GM12878 (cell line): ENCODE measurements around the gene SLC25A13. TPM values are rescaled to one million over a fixed set of nuclear protein-coding genes. Genes with fewer than 3 reads are reported as not detected.

Experiments
- ATAC-seq: fragments of 200-7000 bp; cut with Tn5 transposase; 3 replicates; pipeline ENCODE4 v1.9.1; 2020; ENCODE audit warnings: mild to moderate bottlenecking, moderate library complexity
- BruUV-seq: library from RNA; stranded (reverse); fragments of 400-500 nt; replicated peaks from 2 replicates; lab custom pipeline; 2021; lab: Mats Ljungman, UMichigan
- CTCF ChIA-PET: fragments of 300-600 bp; sonication (Branson Sonifier 250); formaldehyde crosslinking; extraction: SDS; loops from one replicate; lab custom pipeline; 2021; ENCODE audit warnings: inconsistent platforms; lab: Yijun Ruan, JAX
- POLR2A ChIA-PET: fragments of 350-600 bp; formaldehyde crosslinking; extraction: SDS; loops from one replicate; lab custom pipeline; 2021; ENCODE audit warnings: inconsistent platforms; lab: Charles Lee
- RAD21 ChIA-PET: fragments of 300-600 bp; sonication (Branson Sonifier 250); formaldehyde crosslinking; loops from one replicate; lab custom pipeline; 2023; ENCODE audit warnings: antibody characterized with exemption; ENCODE audit not compliant: unreplicated experiment; lab: Charles Lee
- SMC1A ChIA-PET: fragments of 300-600 bp; sonication (Branson Sonifier 250); formaldehyde crosslinking; loops from one replicate; lab custom pipeline; 2023; ENCODE audit not compliant: unreplicated experiment, uncharacterized antibody; lab: Charles Lee
- DNase-seq: peaks from one replicate; pipeline ENCODE4 v3.0.0-alpha.2; 2011; ENCODE audit warnings: low read depth, low spot score
- FAIRE-seq: peaks from 3 replicates; lab custom pipeline; 2011; peaks lifted over from hg19 to GRCh38; lab: Jason Lieb, UNC
- H2AFZ ChIP-seq: 2 replicates; pipeline ENCODE4 v1.6.0; 2011; ENCODE audit warnings: low read depth, low read length, control low read depth; ENCODE audit not compliant: control insufficient read depth
- H3K27ac ChIP-seq: 2 replicates; pipeline ENCODE4 v1.5.1; 2011; ENCODE audit warnings: control low read depth; ENCODE audit not compliant: control insufficient read depth, insufficient read depth
- H3K27me3 ChIP-seq, 2 experiments: replicated peaks in 1 of 2; 2 replicates each; pipeline versions ENCODE4 v1.6.0 to v1.6.1; 2011; ENCODE audit warnings: low read length in 1 of 2; ENCODE audit not compliant: control insufficient read depth in 2 of 2, insufficient read depth in 2 of 2
- H3K36me3 ChIP-seq, 2 experiments: 2 replicates each; pipeline ENCODE4 v1.5.1; 2011; ENCODE audit warnings: low read length in 1 of 2; ENCODE audit not compliant: control insufficient read depth in 2 of 2, insufficient read depth in 2 of 2
- H3K4me1 ChIP-seq: 2 replicates; pipeline ENCODE4 v1.6.1; 2011; ENCODE audit warnings: mild to moderate bottlenecking, low read length, moderate library complexity, mixed read lengths; ENCODE audit not compliant: control insufficient read depth, insufficient read depth
- H3K4me2 ChIP-seq: 2 replicates; pipeline ENCODE4 v1.6.0; 2011; ENCODE audit warnings: control low read depth; ENCODE audit not compliant: control insufficient read depth, insufficient read depth
- H3K4me3 ChIP-seq: fragments of 200-600 bp; sonication (generic); 2 replicates; pipeline ENCODE4 v1.5.1; 2016
- H3K79me2 ChIP-seq: 2 replicates; pipeline ENCODE4 v1.6.0; 2011; ENCODE audit warnings: low read length; ENCODE audit not compliant: control insufficient read depth, insufficient read depth
- H3K9ac ChIP-seq: 2 replicates; pipeline ENCODE4 v1.8.0; 2011; ENCODE audit warnings: low read length, control low read depth, mixed read lengths; ENCODE audit not compliant: control insufficient read depth, insufficient read depth
- H3K9me3 ChIP-seq: replicated peaks from 3 replicates; pipeline ENCODE4 v1.5.1; 2011; ENCODE audit warnings: mild to moderate bottlenecking, low read length; ENCODE audit not compliant: control insufficient read depth, insufficient read depth
- H4K20me1 ChIP-seq: 2 replicates; pipeline ENCODE4 v1.6.0; 2011; ENCODE audit not compliant: control insufficient read depth, insufficient read depth
- ASH2L ChIP-seq: fragments of 300-600, 200-600 bp; sonication (generic); IDR thresholded peaks from 2 replicates; pipeline ENCODE4 v1.6.1; 2017; ENCODE audit warnings: low read depth, mild to moderate bottlenecking, borderline replicate concordance
- BMI1 ChIP-seq: fragments of 450-650 bp; IDR thresholded peaks from 2 replicates; pipeline ENCODE4 v1.6.1; 2016; ENCODE audit warnings: mild to moderate bottlenecking, moderate library complexity, borderline replicate concordance
- ELK1 ChIP-seq: IDR thresholded peaks from 2 replicates; pipeline ENCODE4 v1.6.1; 2012; ENCODE audit warnings: low read depth, low read length, improper control_type of control experiment
- EP300 ChIP-seq, 2 experiments: fragments of 150-350 bp in 1 of 2; IDR thresholded peaks; 2 replicates each; pipeline ENCODE4 v1.6.1; 2011 to 2012; ENCODE audit warnings: low read depth in 2 of 2, low read length in 2 of 2, borderline replicate concordance in 1 of 2, improper control_type of control experiment in 1 of 2, inconsistent platforms in 1 of 2; ENCODE audit not compliant: control insufficient read depth in 1 of 2
- IKZF1 ChIP-seq: fragments of 450-650 bp; conservative IDR thresholded peaks from 2 replicates; pipeline ENCODE4 v1.6.1; 2017; ENCODE audit warnings: antibody characterized with exemption, mild to moderate bottlenecking
- IKZF2 ChIP-seq, 2 experiments: fragments of 450-650 bp; IDR thresholded peaks; 2 replicates each; pipeline ENCODE4 v1.6.1; 2017; ENCODE audit warnings: mild to moderate bottlenecking in 2 of 2, moderate library complexity in 2 of 2
- NFYA ChIP-seq: IDR thresholded peaks from 2 replicates; pipeline ENCODE4 v1.6.1; 2011; ENCODE audit warnings: low read depth, mild to moderate bottlenecking, low read length, improper control_type of control experiment, borderline replicate concordance
- SMAD1 ChIP-seq: fragments of 450-650 bp; IDR thresholded peaks from 2 replicates; pipeline ENCODE4 v1.6.1; 2018; ENCODE audit warnings: mild to moderate bottlenecking, low read depth; ENCODE audit not compliant: partially characterized antibody
- SUPT20H ChIP-seq: IDR thresholded peaks from 2 replicates; pipeline ENCODE4 v1.6.1; 2011; ENCODE audit warnings: low read depth, mild to moderate bottlenecking, low read length, moderate library complexity, borderline replicate concordance; ENCODE audit not compliant: control insufficient read depth
- ZSCAN29 ChIP-seq: fragments of 450-650 bp; IDR thresholded peaks from 2 replicates; pipeline ENCODE4 v1.6.1; 2017; ENCODE audit warnings: mild to moderate bottlenecking, moderate library complexity
- WGBS: methylation state at CpG from one replicate; pipeline ENCODE4 v1.1.6; 2016; ENCODE audit warnings: low lambda C conversion rate; ENCODE audit not compliant: insufficient replicate concordance, insufficient coverage; ENCODE audit errors: missing lambda C conversion rate; 5-methylcytosine and 5-hydroxymethylcytosine counted together
- in situ Hi-C: fragments of 300-500 bp; cut with MboI; formaldehyde crosslinking; loops from 9 replicates; pipeline ENCODE4 v1.14.3; 2018; ENCODE audit warnings: mixed read lengths
- intact Hi-C: fragments of 100-400 bp; cut with micrococcal nuclease; formaldehyde crosslinking; loops from one replicate; pipeline ENCODE4 v1.14.2; 2022; ENCODE audit not compliant: unreplicated experiment
- polyA plus RNA-seq, 11 experiments: library from polyadenylated mRNA; depleted of rRNA in 4 of 11; unstranded in 6 of 11; stranded (reverse) in 5 of 11; fragments of >200 nt; fragmentation: Nextera tagmentation in 4 of 11; fragmentation: Illumina TruSeq in 1 of 11; extraction: Ambion mirVana in 4 of 11; extraction: Trizol in 1 of 11; gene quantifications; 1 replicate in 1 of 11; 2 replicates in 10 of 11; pipeline versions ENCODE4 v1.2.1 to v1.2.3, GENCODE V29; 2011 to 2016; ENCODE audit warnings: inconsistent platforms in 2 of 11, missing spikeins in 2 of 11, low read depth in 1 of 11
- total RNA-seq, 4 experiments: library from RNA; depleted of rRNA in 3 of 4; stranded (reverse); fragments of >200 nt in 3 of 4; fragmentation: Illumina TruSeq in 1 of 4; extraction: Trizol in 1 of 4; gene quantifications; 2 replicates each; pipeline versions ENCODE4 v1.2.1 to v1.2.3, GENCODE V29; 2013 to 2021
- TF ChIP-seq, protein P1 (sequence below): fragments of 150-350 bp; IDR thresholded peaks from 2 replicates; pipeline ENCODE4 v1.6.1; 2016; ENCODE audit warnings: low read depth, low read length

SLC25A13 gene
- total and polyA plus RNA-seq, 10 of the 15 experiments (the other 5 are each of a cell fraction or from before 2014, with no cell fraction given) = 7.0 to 24.7 (median 18.6) TPM

- TF ChIP-seq ASH2L (no peak), EP300 (IDR thresholded peaks at IDR 0.05; ENCODE audit: borderline replicate concordance in 1 of 2, control insufficient read depth in 1 of 2, low read depth in 2 of 2, low read length in 2 of 2) (no peak), BMI1 (no peak)
These were observed 121.2 kb downstream of the SLC25A13 start (continued) for GRCh38 chr7:96200740-96201139.

GRCh38 chr7:96199421-96199820, 122.5 kb downstream of the SLC25A13 start:
- SMC1A ChIA-PET = no interaction called here
- Histone ChIP-seq H3K79me2 (no peaks in the 10 kb centered on the region), H3K4me2 (no peak overlapping the region), H4K20me1 (no peaks in the 10 kb centered on the region), H2AFZ (no peak overlapping the region), H3K4me1 (no peaks in the 10 kb centered on the region), H3K4me3 (no peak overlapping the region), H3K27me3 (no peaks in the 10 kb centered on the region), H3K36me3 (peaks cover 0 to 2% of the 10 kb centered on the region in 2 experiments; a peak in 1 of 4 replicates), H3K9ac (no peak overlapping the region), H3K9me3 (no peaks in the 10 kb centered on the region), H3K27ac (no peak overlapping the region)
- in situ Hi-C loops = no loop called here
- RAD21 ChIA-PET = no interaction called here
- BruUV-seq = no TSS peak
- DNase-seq (no peak), ATAC-seq (no peak), FAIRE-seq (no peak)
- intact Hi-C loops = no loop called here
- no peak for TF ChIP-seq ZSCAN29
- TF ChIP-seq IKZF2 (IDR thresholded peaks at IDR 0.05) = no peak
- TF ChIP-seq SUPT20H = no peak
- no peak for TF ChIP-seq ELK1
- TF ChIP-seq NFYA = no peak
- TF ChIP-seq IKZF1 = no peak
- TF ChIP-seq SMAD1 = no peak
- TF ChIP-seq, protein P1, sequence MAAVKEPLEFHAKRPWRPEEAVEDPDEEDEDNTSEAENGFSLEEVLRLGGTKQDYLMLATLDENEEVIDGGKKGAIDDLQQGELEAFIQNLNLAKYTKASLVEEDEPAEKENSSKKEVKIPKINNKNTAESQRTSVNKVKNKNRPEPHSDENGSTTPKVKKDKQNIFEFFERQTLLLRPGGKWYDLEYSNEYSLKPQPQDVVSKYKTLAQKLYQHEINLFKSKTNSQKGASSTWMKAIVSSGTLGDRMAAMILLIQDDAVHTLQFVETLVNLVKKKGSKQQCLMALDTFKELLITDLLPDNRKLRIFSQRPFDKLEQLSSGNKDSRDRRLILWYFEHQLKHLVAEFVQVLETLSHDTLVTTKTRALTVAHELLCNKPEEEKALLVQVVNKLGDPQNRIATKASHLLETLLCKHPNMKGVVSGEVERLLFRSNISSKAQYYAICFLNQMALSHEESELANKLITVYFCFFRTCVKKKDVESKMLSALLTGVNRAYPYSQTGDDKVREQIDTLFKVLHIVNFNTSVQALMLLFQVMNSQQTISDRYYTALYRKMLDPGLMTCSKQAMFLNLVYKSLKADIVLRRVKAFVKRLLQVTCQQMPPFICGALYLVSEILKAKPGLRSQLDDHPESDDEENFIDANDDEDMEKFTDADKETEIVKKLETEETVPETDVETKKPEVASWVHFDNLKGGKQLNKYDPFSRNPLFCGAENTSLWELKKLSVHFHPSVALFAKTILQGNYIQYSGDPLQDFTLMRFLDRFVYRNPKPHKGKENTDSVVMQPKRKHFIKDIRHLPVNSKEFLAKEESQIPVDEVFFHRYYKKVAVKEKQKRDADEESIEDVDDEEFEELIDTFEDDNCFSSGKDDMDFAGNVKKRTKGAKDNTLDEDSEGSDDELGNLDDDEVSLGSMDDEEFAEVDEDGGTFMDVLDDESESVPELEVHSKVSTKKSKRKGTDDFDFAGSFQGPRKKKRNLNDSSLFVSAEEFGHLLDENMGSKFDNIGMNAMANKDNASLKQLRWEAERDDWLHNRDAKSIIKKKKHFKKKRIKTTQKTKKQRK = no peak
- 100% methylated on average over 1 of the region's 1 CpG for WGBS
- CTCF ChIA-PET = no interaction called here
- POLR2A ChIA-PET = no interaction called here
